ENCODE data around the gene B3GALT4. TPM values are rescaled to one million over a fixed set of nuclear protein-coding genes. Genes with fewer than 3 reads are reported as not detected.
A peak's percentile ranks its signal among the peaks of the same experiment; 100 is the strongest.

B3GALT4 gene
- total RNA-seq, 1 donor from 2014 or later = 2.8 TPM

GRCh38 chr6:33301877-33302276, 25.0 kb downstream of the B3GALT4 start:
- no peak for TF ChIP-seq CTCF (conservative IDR thresholded peaks at IDR 0.05)
- H3K4me3 Mint-ChIP-seq = peak overlapping the region; percentile 99
- no peaks in the 10 kb centered on the region for H3K27me3 Mint-ChIP-seq (ENCODE audit: low read depth)
- H3K9me3 Mint-ChIP-seq = no peaks in the 10 kb centered on the region
- DNase-seq (ENCODE audit: low read depth, low spot score) = no peak
- H3K27ac Mint-ChIP-seq (ENCODE audit: unreplicated experiment) = no peak overlapping the region
- no peaks in the 10 kb centered on the region for H3K36me3 Mint-ChIP-seq (ENCODE audit: low read depth)
- peaks cover 32% of the 10 kb centered on the region for H3K4me1 Mint-ChIP-seq

GRCh38 chr6:33304216-33304615, 27.3 kb downstream of the B3GALT4 start:
- Mint-ChIP-seq H3K27me3 (ENCODE audit: low read depth) (no peaks in the 10 kb centered on the region), H3K4me3 (no peak overlapping the region), H3K27ac (ENCODE audit: unreplicated experiment) (no peak overlapping the region), H3K9me3 (no peaks in the 10 kb centered on the region), H3K4me1 (peaks cover 19% of the 10 kb centered on the region), H3K36me3 (ENCODE audit: low read depth) (no peaks in the 10 kb centered on the region)
- DNase-seq (ENCODE audit: low read depth, low spot score) = no peak
- TF ChIP-seq CTCF (conservative IDR thresholded peaks at IDR 0.05) = no peak

GRCh38 chr6:33305052-33305451, 28.1 kb downstream of the B3GALT4 start:
- peak overlapping the region; percentile 27 for H3K27ac Mint-ChIP-seq (ENCODE audit: unreplicated experiment)
- DNase-seq (ENCODE audit: low read depth, low spot score) = no peak
- no peak overlapping the region for H3K4me3 Mint-ChIP-seq
- no peaks in the 10 kb centered on the region for H3K36me3 Mint-ChIP-seq (ENCODE audit: low read depth)
- no peaks in the 10 kb centered on the region for H3K9me3 Mint-ChIP-seq
- no peak for TF ChIP-seq CTCF (conservative IDR thresholded peaks at IDR 0.05)
- H3K4me1 Mint-ChIP-seq = peaks cover 10% of the 10 kb centered on the region
- H3K27me3 Mint-ChIP-seq (ENCODE audit: low read depth) = no peaks in the 10 kb centered on the region

- peaks cover 3% of the 10 kb centered on the region for H3K27me3 Mint-ChIP-seq (ENCODE audit: low read depth)
- H3K9me3 Mint-ChIP-seq = no peaks in the 10 kb centered on the region
- no peak for TF ChIP-seq CTCF (conservative IDR thresholded peaks at IDR 0.05)
- no peak overlapping the region for H3K27ac Mint-ChIP-seq (ENCODE audit: unreplicated experiment)
- no peak for DNase-seq (ENCODE audit: low read depth, low spot score)
- peaks cover 5% of the 10 kb centered on the region for H3K4me1 Mint-ChIP-seq
- no peak overlapping the region for H3K4me3 Mint-ChIP-seq
- no peaks in the 10 kb centered on the region for H3K36me3 Mint-ChIP-seq (ENCODE audit: low read depth)
These were observed 29.4 kb downstream of the B3GALT4 start for GRCh38 chr6:33306356-33306755.

- H3K36me3 Mint-ChIP-seq (ENCODE audit: low read depth) = no peaks in the 10 kb centered on the region
- no peaks in the 10 kb centered on the region for H3K9me3 Mint-ChIP-seq
- no peak for TF ChIP-seq CTCF (conservative IDR thresholded peaks at IDR 0.05)
- no peak overlapping the region for H3K27ac Mint-ChIP-seq (ENCODE audit: unreplicated experiment)
- H3K4me3 Mint-ChIP-seq = peak overlapping the region; percentile 95
- peaks cover 40% of the 10 kb centered on the region for H3K4me1 Mint-ChIP-seq
- DNase-seq (ENCODE audit: low read depth, low spot score) = no peak
- peaks cover 29% of the 10 kb centered on the region for H3K27me3 Mint-ChIP-seq (ENCODE audit: low read depth)
These were observed 35.6 kb downstream of the B3GALT4 start for GRCh38 chr6:33312361-33313104.
